Gastroesophageal sphincter (tissue), 4 donors: ENCODE results near the gene PHACTR1. TPM values are rescaled to one million over a fixed set of nuclear protein-coding genes. Genes with fewer than 3 reads are reported as not detected.

Experiments used
- ATAC-seq: fragments of 150-250 bp; one replicate; pipeline ENCODE4 v1.9.1; 2016; ENCODE audit warnings: mild to moderate bottlenecking, moderate library complexity
- H3K27ac ChIP-seq, 4 donors: fragments of 200-600 bp; sonication (generic) in 3 of 4; 1 replicate in 3 of 4; 2 replicates in 1 of 4; pipeline ENCODE4 v1.5.1; 2016 to 2019
- H3K27me3 ChIP-seq: fragments of 200-600 bp; sonication (generic); one replicate; pipeline ENCODE4 v1.5.1; 2019
- H3K36me3 ChIP-seq, 2 donors: fragments of 200-600 bp; sonication (generic); one replicate each; pipeline ENCODE4 v1.5.1; 2019; ENCODE audit warnings: control low read depth in 1 of 2
- H3K4me1 ChIP-seq, 3 donors: fragments of 200-600 bp; sonication (generic); 1 replicate in 2 of 3; 2 replicates in 1 of 3; pipeline ENCODE4 v1.5.1; 2016 to 2019; ENCODE audit warnings: control low read depth in 2 of 3
- H3K4me3 ChIP-seq, 2 donors: fragments of 200-600 bp; sonication (generic); one replicate each; pipeline ENCODE4 v1.5.1; 2019; ENCODE audit warnings: mild to moderate bottlenecking in 1 of 2, moderate library complexity in 1 of 2
- H3K9me3 ChIP-seq, 3 donors: fragments of 200-600 bp; sonication (generic); one replicate each; pipeline ENCODE4 v1.5.1; 2017 to 2019; ENCODE audit warnings: control low read depth in 2 of 3
- EP300 ChIP-seq: sonication (generic); formaldehyde crosslinking; IDR thresholded peaks from one replicate; pipeline ENCODE4 v1.6.1; 2017; ENCODE audit warnings: antibody characterized with exemption, mild to moderate bottlenecking
- POLR2A ChIP-seq, 2 donors: fragments of 450-650 bp; IDR thresholded peaks; one replicate each; pipeline ENCODE4 v1.6.1; 2017; ENCODE audit warnings: antibody characterized with exemption in 2 of 2, mild to moderate bottlenecking in 2 of 2, moderate library complexity in 1 of 2
- POLR2AphosphoS5 ChIP-seq: sonication (generic); formaldehyde crosslinking; IDR thresholded peaks from one replicate; pipeline ENCODE4 v1.6.1; 2017; ENCODE audit warnings: antibody characterized with exemption
- WGBS, 2 donors: methylation state at CpG; one replicate each; pipeline ENCODE4 v1.1.5; 2018; ENCODE audit warnings: low coverage in 1 of 2; 5-methylcytosine and 5-hydroxymethylcytosine counted together
- total RNA-seq, 4 donors: library from RNA; depleted of rRNA; stranded (reverse); fragments of >200 nt; gene quantifications; one replicate each; pipeline ENCODE4 v1.1.0, GENCODE V29; 2016
- TF ChIP-seq, protein P1 (sequence below), 4 experiments: fragments of 200-600 bp in 2 of 4; fragments of 450-650 bp in 2 of 4; sonication (generic) in 1 of 4; IDR thresholded peaks; one replicate each; pipeline ENCODE4 v1.5.1; 2017 to 2019; ENCODE audit warnings: antibody characterized with exemption in 4 of 4, mild to moderate bottlenecking in 2 of 4, moderate library complexity in 2 of 4

Gene PHACTR1
- total RNA-seq, 4 donors from 2014 or later: 0.20 to 27.3 (median 2.2) TPM

GRCh38 chr6:12991435-12991834 is 274.9 kb downstream of the PHACTR1 start:
- H3K27ac ChIP-seq: no peak overlapping the region
- no peak overlapping the region for H3K4me3 ChIP-seq
- H3K36me3 ChIP-seq: no peaks in the 10 kb centered on the region
- 87 to 94% methylated on average over 3 of the region's 3 CpGs for WGBS, 2 donors
- no peak for ATAC-seq
- TF ChIP-seq POLR2A (IDR thresholded peaks at IDR 0.05) (no peak), EP300 (no peak), POLR2AphosphoS5 (no peak)
- TF ChIP-seq, protein P1, sequence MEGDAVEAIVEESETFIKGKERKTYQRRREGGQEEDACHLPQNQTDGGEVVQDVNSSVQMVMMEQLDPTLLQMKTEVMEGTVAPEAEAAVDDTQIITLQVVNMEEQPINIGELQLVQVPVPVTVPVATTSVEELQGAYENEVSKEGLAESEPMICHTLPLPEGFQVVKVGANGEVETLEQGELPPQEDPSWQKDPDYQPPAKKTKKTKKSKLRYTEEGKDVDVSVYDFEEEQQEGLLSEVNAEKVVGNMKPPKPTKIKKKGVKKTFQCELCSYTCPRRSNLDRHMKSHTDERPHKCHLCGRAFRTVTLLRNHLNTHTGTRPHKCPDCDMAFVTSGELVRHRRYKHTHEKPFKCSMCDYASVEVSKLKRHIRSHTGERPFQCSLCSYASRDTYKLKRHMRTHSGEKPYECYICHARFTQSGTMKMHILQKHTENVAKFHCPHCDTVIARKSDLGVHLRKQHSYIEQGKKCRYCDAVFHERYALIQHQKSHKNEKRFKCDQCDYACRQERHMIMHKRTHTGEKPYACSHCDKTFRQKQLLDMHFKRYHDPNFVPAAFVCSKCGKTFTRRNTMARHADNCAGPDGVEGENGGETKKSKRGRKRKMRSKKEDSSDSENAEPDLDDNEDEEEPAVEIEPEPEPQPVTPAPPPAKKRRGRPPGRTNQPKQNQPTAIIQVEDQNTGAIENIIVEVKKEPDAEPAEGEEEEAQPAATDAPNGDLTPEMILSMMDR (IDR thresholded peaks at IDR 0.05): no peak
- no peaks in the 10 kb centered on the region for H3K4me1 ChIP-seq
- no peaks in the 10 kb centered on the region for H3K27me3 ChIP-seq
- H3K9me3 ChIP-seq: peaks cover 0 to 9% (median 0%) of the 10 kb centered on the region in 3 donors

DNA sequence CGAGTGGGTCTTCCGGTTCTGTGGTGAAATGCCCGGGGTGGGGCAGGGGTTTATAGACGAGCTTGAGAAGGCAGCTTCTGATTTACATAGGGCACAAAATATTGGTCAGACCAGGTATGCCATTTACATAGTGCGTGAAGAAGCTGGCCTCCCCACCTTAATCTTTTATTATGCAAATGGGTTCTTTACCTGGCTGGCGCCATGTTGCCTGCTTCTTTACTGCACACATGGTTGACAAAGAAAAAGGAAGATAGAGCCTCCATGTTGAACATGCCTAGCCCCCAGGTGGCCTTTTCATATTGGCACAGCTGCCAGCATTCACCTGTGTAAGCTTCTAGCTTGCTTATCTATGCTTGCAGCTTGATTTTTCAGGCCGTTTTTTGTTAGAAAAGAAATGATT is 276.2 kb downstream of the PHACTR1 start:
- WGBS, 2 donors: 80 to 98% methylated on average over 3 to 4 of the region's 7 CpGs
- Histone ChIP-seq H3K9me3 (peaks cover 0 to 9% (median 0%) of the 10 kb centered on the region in 3 donors), H3K4me3 (no peak overlapping the region), H3K27me3 (no peaks in the 10 kb centered on the region), H3K27ac (no peak overlapping the region), H3K4me1 (no peaks in the 10 kb centered on the region), H3K36me3 (no peaks in the 10 kb centered on the region)
- TF ChIP-seq POLR2AphosphoS5: no peak
- no peak for TF ChIP-seq EP300
- TF ChIP-seq POLR2A (IDR thresholded peaks at IDR 0.05): no peak
- TF ChIP-seq, protein P1 (IDR thresholded peaks at IDR 0.05): no peak
- no peak for ATAC-seq

DNA sequence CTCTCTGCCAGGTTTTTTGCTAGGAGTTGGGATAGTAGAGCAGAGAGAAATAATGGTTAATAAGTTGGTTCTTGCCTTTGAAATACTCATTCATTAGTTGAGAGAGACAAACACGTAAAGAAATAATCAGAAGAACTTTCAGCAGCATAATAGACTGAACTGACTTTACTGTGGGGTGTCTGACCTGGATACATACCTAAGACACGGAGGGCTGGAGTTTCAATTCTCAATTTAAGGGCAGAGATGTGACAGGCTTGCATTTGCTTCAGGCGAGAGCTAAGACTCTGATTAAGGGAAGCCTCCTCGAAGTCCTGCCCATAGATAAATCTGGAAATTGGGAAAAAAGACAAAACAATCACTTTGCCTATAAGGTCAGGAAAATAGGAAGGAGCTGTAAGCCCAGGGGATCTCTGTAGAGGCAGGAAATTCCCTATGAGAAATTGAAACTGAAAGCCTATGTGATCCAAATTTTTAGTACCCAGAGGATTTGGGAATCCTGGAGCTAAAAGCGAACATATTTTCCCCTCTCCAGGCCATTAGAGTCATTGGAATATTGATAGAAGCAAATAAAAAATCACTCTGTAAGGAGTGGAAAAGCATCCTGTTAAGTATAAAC is 276.8 kb downstream of the PHACTR1 start:
- 68 to 82% methylated on average over 2 to 5 of the region's 5 CpGs for WGBS, 2 donors
- no peak for TF ChIP-seq POLR2AphosphoS5
- TF ChIP-seq, protein P1 (IDR thresholded peaks at IDR 0.05): no peak
- no peak for TF ChIP-seq EP300
- TF ChIP-seq POLR2A (IDR thresholded peaks at IDR 0.05): no peak
- Histone ChIP-seq H3K4me1 (no peaks in the 10 kb centered on the region), H3K4me3 (no peak overlapping the region), H3K36me3 (no peaks in the 10 kb centered on the region), H3K9me3 (peaks cover 0 to 9% (median 0%) of the 10 kb centered on the region in 3 donors), H3K27ac (no peak overlapping the region), H3K27me3 (no peaks in the 10 kb centered on the region)
- no peak for ATAC-seq

GRCh38 chr6:12995419-12995818 is 278.9 kb downstream of the PHACTR1 start:
- TF ChIP-seq POLR2AphosphoS5 (no peak), POLR2A (IDR thresholded peaks at IDR 0.05) (no peak), EP300 (no peak)
- TF ChIP-seq, protein P1 (IDR thresholded peaks at IDR 0.05): no peak
- Histone ChIP-seq H3K27ac (no peak overlapping the region), H3K4me3 (no peak overlapping the region), H3K36me3 (no peaks in the 10 kb centered on the region), H3K9me3 (peaks cover 0 to 9% (median 0%) of the 10 kb centered on the region in 3 donors), H3K27me3 (no peaks in the 10 kb centered on the region), H3K4me1 (no peaks in the 10 kb centered on the region)
- ATAC-seq: no peak
- WGBS, 2 donors: 90 to 97% methylated on average over 4 of the region's 4 CpGs

- no peaks in the 10 kb centered on the region for H3K36me3 ChIP-seq
- H3K27me3 ChIP-seq: no peaks in the 10 kb centered on the region
- no peaks in the 10 kb centered on the region for H3K4me1 ChIP-seq
- H3K27ac ChIP-seq: no peak overlapping the region
- TF ChIP-seq, protein P1 (IDR thresholded peaks at IDR 0.05): no peak
- TF ChIP-seq POLR2A (IDR thresholded peaks at IDR 0.05) (no peak), EP300 (no peak), POLR2AphosphoS5 (no peak)
- no peaks in the 10 kb centered on the region for H3K9me3 ChIP-seq
- no peak for ATAC-seq
- no peak overlapping the region for H3K4me3 ChIP-seq
Observed at GRCh38 chr6:13000537-13000936, 284.0 kb downstream of the PHACTR1 start.
